Epithelial cell of proximal tubule (primary cell): ENCODE measurements around the gene ZNF57. TPM values are rescaled to one million over a fixed set of nuclear protein-coding genes. Genes with fewer than 3 reads are reported as not detected.

Source experiments
- DNase-seq: peaks from one replicate; pipeline ENCODE4 v3.0.0-alpha.2; 2011; ENCODE audit warnings: low read depth
- H3K4me3 ChIP-seq: 2 replicates; pipeline ENCODE4 v1.5.1; 2011; ENCODE audit warnings: low read depth, mild to moderate bottlenecking, low read length
- CTCF ChIP-seq: conservative IDR thresholded peaks from 2 replicates; pipeline ENCODE4 v1.5.1; 2012; ENCODE audit warnings: low read depth, mild to moderate bottlenecking, low read length
- total RNA-seq: library from RNA; depleted of rRNA; stranded (reverse); fragments of >200 nt; gene quantifications from 2 replicates; pipeline ENCODE4 v1.2.3, GENCODE V29; 2015

The ZNF57 gene
- total RNA-seq, 1 donor from 2014 or later = 2.7 TPM

GRCh38 chr19:2944775-2945574 is 44.2 kb downstream of the ZNF57 start, which contains the start of gene ZNF77:
TSS of gene ZNF77 (minus strand) at chr19:2944971. CDS start at chr19:2944840, 131 bp downstream.
- peak within 1 kb of the TSS; percentile 91 for H3K4me3 ChIP-seq
- peak; percentile 94 for DNase-seq
- no peak for TF ChIP-seq CTCF

- TF ChIP-seq CTCF = no peak
- DNase-seq = no peak
- H3K4me3 ChIP-seq = peak overlapping the region; percentile 91
Observed at GRCh38 chr19:2945575-2946184, 45.0 kb downstream of the ZNF57 start.

GRCh38 chr19:2949939-2950285 is 49.2 kb downstream of the ZNF57 start:
- no peak for TF ChIP-seq CTCF
- peak overlapping the region; percentile 100 for H3K4me3 ChIP-seq
- no peak for DNase-seq

- DNase-seq = peak; percentile 94
- H3K4me3 ChIP-seq = peak overlapping the region; percentile 100
- no peak for TF ChIP-seq CTCF
Observed at GRCh38 chr19:2950286-2951124, 49.8 kb downstream of the ZNF57 start.

GRCh38 chr19:2952953-2953481 is 52.3 kb downstream of the ZNF57 start:
- DNase-seq = no peak
- peak overlapping the region; percentile 43 for H3K4me3 ChIP-seq

More at GRCh38 chr19:2952953-2953481, 52.3 kb downstream of the ZNF57 start:
- TF ChIP-seq CTCF = peak; percentile 20
